Lung (tissue), 12 donors: ENCODE measurements around the gene PIAS1. TPM values are rescaled to one million over a fixed set of nuclear protein-coding genes. Genes with fewer than 3 reads are reported as not detected.

Experiments
- ATAC-seq: fragments of 200-7000 bp; cut with Tn5 transposase; one replicate; pipeline ENCODE4 v1.9.1; 2020; ENCODE audit warnings: moderate number of reproducible peaks; ENCODE audit not compliant: insufficient read depth, low FRiP score
- DNase-seq, 3 donors: peaks; one replicate each; pipeline ENCODE4 v3.0.0-alpha.2; 2013 to 2017
- H3K27ac ChIP-seq, 2 donors: one replicate each; pipeline ENCODE4 v1.5.1; 2013; ENCODE audit warnings: mild to moderate bottlenecking in 2 of 2, moderate library complexity in 2 of 2, control low read depth in 1 of 2, inconsistent platforms in 1 of 2, low read depth in 1 of 2, low read length in 1 of 2
- H3K27me3 ChIP-seq, 3 donors: one replicate each; pipeline ENCODE4 v1.5.1; 2013; ENCODE audit warnings: low read length in 2 of 3; ENCODE audit not compliant: control insufficient read depth in 3 of 3, insufficient read depth in 3 of 3
- H3K36me3 ChIP-seq, 4 donors: one replicate each; pipeline ENCODE4 v1.5.1; 2013; ENCODE audit warnings: low read length in 4 of 4, mild to moderate bottlenecking in 1 of 4, moderate library complexity in 1 of 4; ENCODE audit not compliant: control insufficient read depth in 4 of 4, insufficient read depth in 4 of 4
- H3K4me1 ChIP-seq, 5 donors: one replicate each; pipeline ENCODE4 v1.5.1; 2013; ENCODE audit warnings: low read length in 5 of 5, mild to moderate bottlenecking in 2 of 5, moderate library complexity in 1 of 5; ENCODE audit not compliant: control insufficient read depth in 5 of 5, insufficient read depth in 5 of 5
- H3K4me3 ChIP-seq: one replicate; pipeline ENCODE4 v1.5.1; 2013; ENCODE audit warnings: mild to moderate bottlenecking, control low read depth, moderate library complexity
- H3K9ac ChIP-seq, 2 donors: one replicate each; pipeline ENCODE4 v1.5.1; 2013; ENCODE audit warnings: low read length in 2 of 2, control low read depth in 1 of 2; ENCODE audit not compliant: insufficient read depth in 1 of 2
- H3K9me3 ChIP-seq, 4 donors: one replicate each; pipeline ENCODE4 v1.5.1; 2013; ENCODE audit warnings: low read length in 3 of 4, mild to moderate bottlenecking in 1 of 4, moderate library complexity in 1 of 4; ENCODE audit not compliant: control insufficient read depth in 4 of 4, insufficient read depth in 3 of 4
- CTCF ChIP-seq: IDR thresholded peaks from 2 replicates; pipeline ENCODE4 v1.5.1; 2012; ENCODE audit warnings: mild to moderate bottlenecking; ENCODE audit errors: control extremely low read depth, extremely low read depth
- WGBS, 2 donors: extraction: QIAGEN DNeasy Blood & Tissue Kit; methylation state at CpG; one replicate each; pipeline ENCODE4 v1.1.7; 2013; 5-methylcytosine and 5-hydroxymethylcytosine counted together
- polyA plus RNA-seq, 2 donors: library from polyadenylated mRNA; stranded (reverse); fragments of 200-250 nt; gene quantifications; one replicate each; pipeline ENCODE4 v1.2.1, GENCODE V29; 2013
- total RNA-seq, 2 donors: library from RNA; depleted of rRNA in 1 of 2; stranded (reverse); fragments of >200 nt in 1 of 2; gene quantifications; one replicate each; pipeline ENCODE4 v1.2.1, GENCODE V29; 2014 to 2021
- donor health status: control.
- donor health status: control.
- donor health status: Bipolar disorder and iron deficiency.
- donor health status: healthy.
- donor health status: DM: yes; HTN: yes; CAD: no.

Gene PIAS1
- total and polyA plus RNA-seq, 4 donors: 14.6 to 157 (median 30.4) TPM

- 74 to 83% methylated on average over 9 of the region's 9 CpGs for WGBS, 2 donors
- Histone ChIP-seq H3K9ac (no peak overlapping the region), H3K27me3 (no peaks in the 10 kb centered on the region), H3K4me1 (peaks cover 0 to 5% (median 0%) of the 10 kb centered on the region in 5 donors), H3K9me3 (no peaks in the 10 kb centered on the region), H3K36me3 (no peaks in the 10 kb centered on the region), H3K27ac (no peak overlapping the region), H3K4me3 (no peak overlapping the region)
- no peak for TF ChIP-seq CTCF
- ATAC-seq (no peak), DNase-seq (no peak)
Measured at GRCh38 chr15:68027388-68027787, 26.7 kb upstream of the PIAS1 start.

DNA sequence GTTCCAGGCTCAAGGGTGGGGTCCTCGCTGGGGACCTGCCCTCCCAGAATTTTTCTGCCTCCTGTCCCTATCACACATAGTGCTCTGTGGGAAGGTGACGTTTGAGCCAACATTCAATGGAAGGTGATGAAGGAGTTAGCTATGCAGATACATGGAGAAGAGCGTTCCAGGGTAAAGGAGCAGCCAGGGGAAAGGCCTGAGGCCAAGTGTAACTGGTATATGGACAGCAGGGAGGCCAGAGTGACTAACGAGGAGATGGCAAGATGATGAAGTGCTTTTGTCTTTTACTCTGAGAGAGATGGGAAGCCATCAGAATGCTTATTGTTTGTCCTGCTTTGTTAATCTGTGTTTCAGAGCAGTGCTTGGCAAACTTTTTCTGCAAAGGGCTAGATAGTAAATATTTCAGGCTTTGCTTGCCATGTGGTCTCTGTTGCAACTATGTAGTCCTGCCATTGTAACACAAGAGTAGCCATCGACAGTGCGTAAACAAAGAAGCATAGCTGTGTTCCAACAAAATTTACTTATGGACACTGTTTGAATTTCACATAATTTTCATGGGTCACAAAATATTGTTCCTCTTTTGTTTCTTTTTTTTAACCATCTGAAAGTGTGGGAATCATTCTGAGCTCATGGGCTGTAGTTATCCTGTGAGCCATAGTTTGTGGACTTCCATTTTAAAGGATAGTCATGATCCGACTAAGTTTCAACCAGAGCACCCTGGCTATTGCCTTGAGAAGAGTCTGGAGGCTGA lies 25.8 kb upstream of the PIAS1 start:
- no peak for TF ChIP-seq CTCF
- ATAC-seq: no peak
- Histone ChIP-seq H3K27ac (no peak overlapping the region), H3K27me3 (no peaks in the 10 kb centered on the region), H3K36me3 (no peaks in the 10 kb centered on the region), H3K9ac (no peak overlapping the region), H3K4me1 (peaks cover 0 to 5% (median 0%) of the 10 kb centered on the region in 5 donors), H3K4me3 (no peak overlapping the region), H3K9me3 (no peaks in the 10 kb centered on the region)
- peak in 2 of 3 donors; percentile 13 to 25 for DNase-seq
- whole genome bisulfite sequencing, 2 donors: 78 to 81% methylated on average over 7 of the region's 7 CpGs

DNA sequence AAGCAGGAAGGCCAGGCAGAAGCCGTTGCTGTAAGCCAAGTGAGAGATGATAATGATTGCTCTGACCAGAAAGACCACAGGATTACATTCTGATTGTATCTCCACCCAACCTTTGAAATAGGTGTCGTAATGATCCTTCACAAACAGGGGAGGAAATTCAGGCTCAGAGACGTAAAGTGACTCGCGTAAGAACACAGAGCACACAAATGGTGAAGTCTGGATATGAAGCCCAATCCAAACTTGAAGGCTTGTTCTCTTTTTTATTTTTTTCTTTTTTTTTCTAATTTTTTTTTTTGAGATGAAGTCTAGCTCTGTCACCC lies 25.3 kb upstream of the PIAS1 start:
- no peak overlapping the region for H3K27ac ChIP-seq
- H3K9ac ChIP-seq: no peak overlapping the region
- no peaks in the 10 kb centered on the region for H3K27me3 ChIP-seq
- no peaks in the 10 kb centered on the region for H3K9me3 ChIP-seq
- ATAC-seq: no peak
- no peak overlapping the region for H3K4me3 ChIP-seq
- H3K4me1 ChIP-seq: peaks cover 0 to 5% (median 0%) of the 10 kb centered on the region in 5 donors
- H3K36me3 ChIP-seq: no peaks in the 10 kb centered on the region
- WGBS, 2 donors: 42 to 75% methylated on average over 5 of the region's 5 CpGs
- TF ChIP-seq CTCF: no peak
- no peak for DNase-seq

DNA sequence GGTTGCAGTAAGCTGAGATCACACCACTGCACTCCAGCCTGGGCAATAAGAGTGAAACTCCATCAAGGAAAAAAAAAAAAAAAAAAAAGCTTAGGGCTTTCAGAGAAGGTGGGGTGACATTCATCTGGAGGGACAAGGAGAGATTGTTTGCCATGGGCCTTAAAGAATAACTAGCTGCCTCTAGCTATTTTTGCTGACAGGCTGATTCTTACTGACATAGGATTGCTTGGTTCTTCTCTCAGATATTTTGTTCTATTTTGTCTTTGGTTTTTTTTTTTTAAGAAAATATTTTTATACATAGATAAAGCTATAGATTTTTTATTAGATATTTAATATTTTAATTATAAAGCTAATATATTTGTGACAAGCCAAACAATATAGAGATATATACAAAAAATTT lies 24.2 kb upstream of the PIAS1 start:
- Histone ChIP-seq H3K27me3 (no peaks in the 10 kb centered on the region), H3K4me1 (peaks cover 0 to 5% (median 0%) of the 10 kb centered on the region in 5 donors), H3K36me3 (no peaks in the 10 kb centered on the region), H3K27ac (no peak overlapping the region), H3K4me3 (no peak overlapping the region), H3K9ac (no peak overlapping the region), H3K9me3 (no peaks in the 10 kb centered on the region)
- ATAC-seq (no peak), DNase-seq (no peak)
- TF ChIP-seq CTCF: no peak
